Measurements from ENCODE around the gene TBCCD1. TPM values are rescaled to one million over a fixed set of nuclear protein-coding genes. Genes with fewer than 3 reads are reported as not detected.
A peak's percentile ranks its signal among the peaks of the same experiment; 100 is the strongest.
"Not testable (repeated sequence)": the region's sequence is repeated elsewhere in the genome, so short reads cannot be mapped to it uniquely, and the experiment has no call there.

Gene TBCCD1
- total and polyA plus RNA-seq, 2 of the 4 experiments (the other 2 are of a cell fraction), result 7.9 to 19.7 TPM

DNA sequence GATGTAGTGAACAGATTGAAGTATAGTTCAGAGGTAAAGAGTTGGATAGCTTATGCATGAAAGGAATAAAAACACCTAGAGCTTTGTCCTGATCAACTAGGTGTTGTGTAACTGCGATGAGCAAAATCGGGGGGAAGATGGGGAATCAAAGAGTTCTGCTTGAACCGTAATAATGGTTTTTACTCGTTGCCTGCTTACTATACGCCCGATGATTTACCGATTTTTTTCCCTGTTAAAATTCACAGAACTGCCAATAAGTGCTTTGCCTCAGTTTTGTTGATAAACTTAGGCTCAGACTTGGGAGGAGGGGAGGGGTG is 2.6 kb upstream of the TBCCD1 start (continued):
- TF ChIP-seq USF2 (IDR thresholded peaks at IDR 0.05; ENCODE audit: low read depth, low read length) (no peak), ELK1 (IDR thresholded peaks at IDR 0.05; ENCODE audit: borderline replicate concordance, low read depth, low read length) (no peak), SMC3 (IDR thresholded peaks at IDR 0.05; ENCODE audit: low read depth, low read length) (no peak)

DNA sequence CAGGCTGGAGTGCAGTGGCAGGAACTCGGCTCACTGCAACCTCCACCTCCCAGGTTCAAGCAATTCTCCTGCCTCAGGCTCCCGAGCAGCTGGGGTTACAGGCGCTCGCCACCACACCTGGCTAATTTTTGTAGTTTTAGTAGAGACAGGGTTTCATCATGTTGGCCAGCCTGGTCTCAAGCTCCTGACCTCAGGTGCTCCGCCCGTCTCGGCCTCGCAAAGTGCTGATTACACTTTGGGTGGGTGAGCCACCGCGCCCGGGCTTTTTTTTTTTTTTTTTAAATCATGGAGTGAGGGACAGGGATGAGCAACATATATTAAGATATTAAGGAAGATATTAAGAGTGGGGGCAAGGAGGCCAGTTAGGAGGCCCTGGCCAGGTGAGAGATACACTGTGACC is 2.2 kb upstream of the TBCCD1 start:
- H3K27me3 ChIP-seq (ENCODE audit: control insufficient read depth, insufficient read depth, low read length); H3K56ac ChIP-seq (ENCODE audit: extremely low read depth, insufficient read depth, low read length); H3K4ac ChIP-seq (ENCODE audit: low read depth, low read length); ATAC-seq (ENCODE audit: low read depth); H3K18ac ChIP-seq (ENCODE audit: low read depth, low read length); H4K5ac ChIP-seq (ENCODE audit: low read depth, low read length); H3K9me1 ChIP-seq (ENCODE audit: insufficient read depth, low read length); H3K9ac ChIP-seq (ENCODE audit: low read depth, low read length); H3K4me2 ChIP-seq (ENCODE audit: low read depth, low read length); BruUV-seq (replicated peaks); H3K4me3 ChIP-seq (ENCODE audit: insufficient read depth, low read depth, low read length); H2BK5ac ChIP-seq (ENCODE audit: low read depth, low read length, poor library complexity, severe bottlenecking); H2AK5ac ChIP-seq (ENCODE audit: low read depth, low read length); H3K23ac ChIP-seq (ENCODE audit: low read depth, low read length); POLR2A ChIA-PET (ENCODE audit: unreplicated experiment); H3K27ac ChIP-seq (ENCODE audit: insufficient read depth, low read length); H3K9me3 ChIP-seq (ENCODE audit: control insufficient read depth, insufficient read depth, low read length); dilution Hi-C loops (cut with HindIII; ENCODE audit: low sequenced_read_pairs, unreplicated experiment); H3K4me1 ChIP-seq (ENCODE audit: control insufficient read depth, insufficient read depth, low read length); CTCF ChIA-PET; H2BK120ac ChIP-seq (ENCODE audit: low read depth, low read length); DNase-seq; H4K91ac ChIP-seq (ENCODE audit: insufficient read depth, low read depth, low read length); H3K36me3 ChIP-seq (ENCODE audit: control insufficient read depth, insufficient read depth, low read length); H2BK15ac ChIP-seq (ENCODE audit: low read depth, low read length); in situ Hi-C loops (cut with MboI; ENCODE audit: low sequenced_read_pairs); H4K20me1 ChIP-seq (ENCODE audit: insufficient read depth, low read length); H3K14ac ChIP-seq (replicated peaks; ENCODE audit: low read depth, low read length); H2AK9ac ChIP-seq (replicated peaks; ENCODE audit: low read depth, low read length, poor library complexity); H2BK20ac ChIP-seq (ENCODE audit: low read depth, low read length): not testable (repeated sequence)
- peak overlapping the region in 1 of 2 experiments; percentile 39; a peak in 1 of 4 replicates for H4K8ac ChIP-seq (ENCODE audit: low read depth in 2 of 2, low read length in 2 of 2)
- intact Hi-C loops (cut with micrococcal nuclease), result loop anchor here (5.0 kb wide), 1 partner anchor 462 kb away; the partner anchor contains the start of gene ETV5
- WGBS, 2 experiments (ENCODE audit: extremely low coverage in 2 of 2, insufficient read length in 1 of 2), result 100% methylated on average over 2 of the region's 11 CpGs; no CpG with 5 or more reads in 1 of the 2 experiments
- peaks cover 17 to 39% of the 10 kb centered on the region in 2 experiments for H3K79me1 ChIP-seq (ENCODE audit: low read depth in 1 of 2, low read length in 2 of 2)
- peak overlapping the region; percentile 100 for H2AFZ ChIP-seq (replicated peaks; ENCODE audit: low read length, poor library complexity)

Measured in IMR-90 (cell line).